ENCODE results near the gene COX7A2. TPM values are rescaled to one million over a fixed set of nuclear protein-coding genes. Genes with fewer than 3 reads are reported as not detected.

Gene COX7A2
- total RNA-seq, 1 donor from 2014 or later: 245 TPM

DNA sequence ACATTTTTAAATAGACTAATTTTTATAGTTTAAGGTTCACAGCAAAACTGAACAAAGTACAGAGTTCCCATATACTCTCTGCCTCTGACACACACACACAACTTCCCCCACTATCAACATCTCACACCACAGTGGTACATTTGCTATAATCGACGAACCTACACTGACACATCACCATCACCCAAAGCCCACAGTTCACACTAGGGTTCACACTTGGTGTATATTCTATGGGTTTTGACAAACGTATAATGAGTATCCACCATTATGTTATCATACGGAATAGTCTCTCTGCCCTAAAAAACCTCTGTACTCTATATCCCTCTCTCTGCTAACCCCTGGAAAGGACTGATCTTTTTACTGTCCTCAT is 25.4 kb upstream of the COX7A2 start:
- DNase-seq (ENCODE audit: extremely low read depth, low read depth, low spot score): no peak

DNA sequence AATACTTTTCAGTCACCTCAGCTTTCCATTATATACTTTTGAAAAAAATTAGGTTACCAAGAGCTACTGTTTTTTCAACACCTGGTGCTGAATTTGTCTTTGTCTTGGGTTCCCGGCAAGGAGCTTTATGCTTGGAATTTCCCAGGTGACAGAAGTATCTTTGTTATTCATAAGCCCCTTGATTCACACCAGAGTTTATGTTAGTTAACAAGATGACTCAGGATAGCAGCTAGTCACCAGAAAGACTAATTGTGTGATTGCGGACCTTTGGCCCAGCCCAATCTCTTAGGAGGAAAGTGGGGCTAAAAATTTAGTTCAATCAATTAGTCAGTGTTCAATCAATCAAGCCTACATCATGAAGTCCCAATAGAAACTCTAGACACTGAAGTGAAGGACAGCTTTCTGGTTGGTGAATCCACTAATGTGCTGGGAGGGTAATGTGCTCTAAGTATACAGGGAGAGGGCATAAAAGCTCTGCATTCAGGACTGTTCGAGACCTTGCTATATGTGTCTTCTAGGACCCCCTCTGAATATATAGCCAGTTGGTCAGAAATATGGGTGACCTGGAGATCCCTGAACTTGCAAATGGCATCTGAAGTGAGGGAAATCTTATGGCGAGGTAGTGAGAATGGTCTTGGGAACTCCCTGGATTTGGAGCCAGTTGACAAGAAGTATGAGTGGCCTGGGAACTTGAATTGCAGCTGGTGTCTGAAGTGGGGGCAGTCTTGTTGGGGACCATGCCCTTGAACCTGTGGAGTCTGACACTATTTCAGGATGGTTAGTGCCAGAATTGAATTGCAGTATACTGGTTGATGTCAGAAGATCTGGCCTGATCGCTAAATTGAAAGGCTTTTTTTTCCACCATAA is 24.8 kb upstream of the COX7A2 start:
- no peak for DNase-seq (ENCODE audit: extremely low read depth, low read depth, low spot score)

DNA sequence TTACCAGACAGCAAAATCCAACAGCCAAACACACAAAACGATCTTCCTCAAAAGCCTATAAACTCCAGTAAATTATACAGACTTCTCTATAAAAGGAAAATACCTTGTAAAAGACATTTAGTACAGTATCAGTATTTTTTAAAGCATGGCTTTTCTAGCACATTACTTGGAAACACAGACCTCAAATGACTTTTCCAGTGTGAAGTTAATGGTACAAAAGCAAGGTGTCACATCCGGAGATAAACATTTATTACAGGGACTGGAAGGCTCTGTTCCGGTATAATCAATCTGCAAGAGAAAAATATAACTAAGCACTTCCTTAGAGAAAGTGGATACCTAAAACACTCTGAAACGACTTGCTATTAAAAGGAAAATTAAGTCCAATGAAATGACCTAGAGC is 23.9 kb upstream of the COX7A2 start:
- no peak for DNase-seq (ENCODE audit: extremely low read depth, low read depth, low spot score)

DNA sequence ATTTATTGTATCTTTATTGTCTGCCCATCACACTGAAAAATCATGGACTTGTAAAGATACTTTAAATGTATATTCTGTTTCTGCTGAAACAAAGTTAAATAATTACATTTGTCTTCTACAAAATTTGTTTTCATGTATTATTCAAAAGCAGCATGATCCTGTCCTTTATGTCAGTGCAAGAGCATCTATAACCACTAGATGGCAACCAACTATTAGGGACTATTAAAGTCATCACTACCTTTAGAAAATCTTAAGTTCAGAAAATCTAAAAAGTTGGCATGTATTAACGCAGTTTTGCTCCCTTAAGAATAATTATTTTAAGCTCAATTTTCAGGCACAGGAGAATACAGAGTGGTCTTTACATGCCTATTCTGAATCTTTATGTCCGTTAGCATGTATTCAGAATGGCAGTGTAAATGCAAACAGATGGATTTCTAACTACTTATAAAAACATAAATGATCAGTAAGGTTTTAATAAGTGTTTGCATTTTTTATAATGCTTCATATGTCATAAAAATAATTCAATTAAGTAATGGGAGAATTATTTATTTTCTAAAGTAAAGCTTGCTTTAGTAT is 23.2 kb upstream of the COX7A2 start:
- DNase-seq (ENCODE audit: extremely low read depth, low read depth, low spot score): no peak

DNA sequence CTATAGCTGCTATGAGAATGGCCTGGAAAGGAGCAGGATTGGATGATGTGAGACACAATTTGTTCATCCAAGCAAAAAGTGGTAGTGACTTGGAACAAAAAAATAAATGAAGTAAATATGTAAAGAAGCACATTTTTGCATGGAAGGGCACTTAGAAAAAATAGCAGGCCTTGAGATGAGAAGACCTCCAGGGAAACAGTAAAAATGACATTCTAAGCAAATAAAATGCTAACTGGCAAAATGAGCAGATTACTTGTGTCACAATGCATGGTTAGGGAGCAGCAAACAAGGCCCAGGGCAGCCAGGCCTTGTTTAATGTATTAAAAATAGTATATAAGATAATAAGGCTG is 19.8 kb upstream of the COX7A2 start:
- DNase-seq (ENCODE audit: extremely low read depth, low read depth, low spot score): no peak

DNA sequence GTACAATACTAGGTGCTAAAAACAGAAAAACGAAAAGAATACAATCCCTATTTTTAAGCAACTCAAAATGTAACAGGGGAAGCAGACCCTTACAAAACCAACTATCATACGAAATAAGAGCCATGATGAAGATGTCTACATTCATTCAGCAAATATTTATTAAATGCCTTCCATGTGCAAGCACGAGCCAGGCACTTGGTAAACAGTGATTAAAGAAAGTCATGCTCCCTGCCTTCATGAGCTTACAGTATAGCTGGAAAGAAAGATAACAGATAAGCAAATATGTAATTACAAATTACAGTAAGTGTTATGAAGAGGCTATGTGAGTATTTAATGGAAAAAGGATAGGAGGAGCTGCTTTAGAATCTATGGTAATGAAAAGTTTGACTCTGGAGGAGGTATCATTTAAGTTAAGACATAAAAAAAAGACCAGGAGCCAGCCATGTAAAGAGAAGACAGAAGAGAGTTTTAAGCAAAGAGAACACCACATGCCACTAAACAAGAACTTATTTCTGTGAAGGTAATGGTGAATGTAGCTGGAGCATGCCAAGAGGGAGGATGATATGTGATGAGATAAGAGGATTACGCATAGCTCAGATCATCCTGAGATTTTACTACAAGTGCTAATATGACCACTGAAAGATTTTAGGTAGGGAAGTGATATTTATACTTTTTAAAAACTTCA is 19.3 kb upstream of the COX7A2 start:
- no peak for DNase-seq (ENCODE audit: extremely low read depth, low read depth, low spot score)

DNA sequence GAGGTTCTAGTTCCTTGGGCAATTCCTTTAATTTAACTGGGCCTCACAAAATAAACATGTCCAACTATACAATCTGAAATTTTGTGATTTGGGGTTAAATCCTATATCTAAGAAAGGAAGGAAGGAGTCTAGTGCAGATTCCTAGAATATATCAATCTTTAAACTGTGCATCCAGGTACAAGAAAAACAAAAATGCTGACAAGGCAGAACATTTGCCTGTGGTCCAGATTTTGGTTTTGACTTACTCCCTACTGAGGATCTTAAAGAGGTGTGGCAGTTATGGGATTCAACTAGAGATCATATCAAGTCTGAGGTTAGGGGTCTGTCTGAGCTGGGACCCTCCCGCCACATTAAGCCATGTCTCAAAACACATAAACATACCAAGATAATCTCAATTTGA is 17.7 kb upstream of the COX7A2 start:
- no peak for DNase-seq (ENCODE audit: extremely low read depth, low read depth, low spot score)

DNA sequence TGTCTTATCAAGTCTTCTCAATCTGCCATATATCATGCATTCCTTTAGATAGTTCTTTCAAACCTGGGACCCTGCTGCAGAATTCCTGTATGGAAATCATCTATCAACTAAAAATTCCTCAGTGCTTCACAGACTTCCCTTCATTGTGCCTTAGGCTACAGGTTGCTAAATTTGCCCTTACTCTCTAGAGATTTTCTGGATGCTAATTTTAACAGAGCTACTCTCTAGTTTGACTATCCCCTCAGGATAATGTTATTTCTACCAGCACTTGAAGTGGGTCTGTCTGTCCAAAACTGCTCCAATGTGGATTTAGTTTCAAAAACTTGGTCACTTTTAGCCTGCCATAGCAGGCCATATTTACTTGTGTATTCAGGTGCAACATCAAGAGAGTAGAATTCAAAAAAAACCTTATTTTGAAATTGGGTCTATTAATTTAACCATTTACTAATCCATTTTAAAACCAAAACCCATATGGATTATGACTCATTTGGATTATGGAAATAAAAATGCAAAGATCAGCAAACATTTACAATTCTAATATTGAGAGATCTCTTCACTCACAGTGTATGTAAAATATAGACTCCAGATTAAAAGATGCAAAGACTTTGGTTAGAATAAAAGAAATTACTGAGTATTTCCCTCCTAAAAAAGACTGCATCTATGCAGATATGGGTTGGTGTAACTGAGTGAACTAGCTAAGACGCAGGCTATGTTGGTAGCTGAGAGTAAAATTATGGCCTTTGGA is 13.9 kb upstream of the COX7A2 start:
- no peak for DNase-seq (ENCODE audit: extremely low read depth, low read depth, low spot score)

DNA sequence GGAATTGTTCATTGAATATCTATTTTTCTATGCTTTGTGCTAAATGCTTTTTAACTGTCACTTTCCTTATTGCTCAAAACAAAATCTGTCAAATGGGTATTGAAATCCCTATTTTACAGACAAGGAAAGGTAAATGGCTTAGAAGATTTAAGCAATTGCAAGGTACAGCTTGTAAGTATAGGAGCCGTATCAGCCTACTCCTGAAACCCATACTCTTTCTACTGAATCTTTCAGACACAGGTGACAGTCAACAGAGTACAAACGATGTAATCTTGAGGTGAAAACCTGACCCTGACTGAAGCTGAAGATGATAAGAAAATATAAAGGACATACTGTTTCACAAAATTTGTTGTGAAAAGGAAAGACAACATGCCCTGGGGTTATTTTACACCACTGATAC is 7.0 kb upstream of the COX7A2 start:
- no peak for DNase-seq (ENCODE audit: extremely low read depth, low read depth, low spot score)

DNA sequence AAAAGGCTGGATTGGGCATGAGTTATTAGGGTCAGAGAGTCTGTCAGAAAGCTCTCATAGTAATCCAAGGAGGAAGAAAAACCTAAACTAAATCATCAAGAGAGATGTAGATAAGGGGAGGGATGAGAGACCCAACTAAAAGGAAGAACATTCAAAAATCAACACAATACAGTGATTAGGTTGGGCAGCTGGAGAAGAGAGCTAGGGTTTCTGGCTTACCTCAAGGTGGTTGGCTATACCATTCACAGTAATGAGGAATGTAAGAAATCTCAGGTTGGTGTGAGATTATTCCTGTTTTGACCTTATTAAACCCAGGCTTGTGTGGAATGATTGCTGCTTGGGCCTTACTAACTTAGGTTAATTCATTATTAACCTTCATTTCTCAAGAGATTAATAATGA is 6.2 kb upstream of the COX7A2 start:
- no peak for DNase-seq (ENCODE audit: extremely low read depth, low read depth, low spot score)

DNA sequence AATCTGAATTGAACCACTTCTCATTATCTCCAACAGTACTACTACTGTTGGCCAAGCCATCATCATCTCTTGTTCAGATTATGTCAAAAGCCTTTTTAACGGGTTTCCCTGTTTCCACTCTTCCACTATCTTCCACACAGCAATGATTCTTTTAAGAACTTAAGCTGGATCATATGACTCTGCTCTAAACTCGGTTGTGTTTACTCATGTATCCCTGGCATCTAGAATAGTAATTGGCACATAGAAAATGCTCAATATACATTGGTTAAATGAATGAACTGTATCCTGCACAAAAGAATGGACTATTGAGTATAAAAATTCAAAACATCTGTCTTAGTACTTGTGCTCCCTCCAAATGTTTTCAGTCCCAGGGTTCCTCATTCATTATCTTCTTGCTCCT is 2.8 kb upstream of the COX7A2 start:
- no peak for DNase-seq (ENCODE audit: extremely low read depth, low read depth, low spot score)

DNA sequence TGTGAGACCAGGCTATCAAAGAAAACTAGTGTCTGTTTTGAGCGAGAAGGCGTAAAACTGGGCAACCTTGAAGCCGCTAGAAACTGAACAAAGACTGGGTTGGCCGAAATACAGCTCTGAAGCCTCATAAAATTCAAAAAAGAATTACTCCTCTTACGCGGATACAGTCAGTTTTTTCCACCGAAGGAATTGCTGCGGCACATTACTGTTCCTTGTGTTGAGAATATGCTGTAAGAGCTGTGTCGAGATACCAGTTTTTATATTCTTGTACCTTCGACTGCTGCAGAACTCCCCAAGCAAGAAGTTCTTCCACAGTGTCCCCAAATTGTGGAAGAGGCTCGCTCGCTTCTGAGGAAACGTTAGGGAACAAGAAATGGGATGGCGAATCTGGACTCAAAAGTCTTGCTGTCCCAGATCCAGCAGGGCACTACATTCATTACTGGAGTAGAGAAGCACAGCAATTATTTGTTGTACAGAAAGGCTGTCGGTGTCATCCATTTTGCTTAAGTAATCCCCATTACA is 523 bp upstream of the COX7A2 start:
- DNase-seq (ENCODE audit: extremely low read depth, low read depth, low spot score): no peak

DNA sequence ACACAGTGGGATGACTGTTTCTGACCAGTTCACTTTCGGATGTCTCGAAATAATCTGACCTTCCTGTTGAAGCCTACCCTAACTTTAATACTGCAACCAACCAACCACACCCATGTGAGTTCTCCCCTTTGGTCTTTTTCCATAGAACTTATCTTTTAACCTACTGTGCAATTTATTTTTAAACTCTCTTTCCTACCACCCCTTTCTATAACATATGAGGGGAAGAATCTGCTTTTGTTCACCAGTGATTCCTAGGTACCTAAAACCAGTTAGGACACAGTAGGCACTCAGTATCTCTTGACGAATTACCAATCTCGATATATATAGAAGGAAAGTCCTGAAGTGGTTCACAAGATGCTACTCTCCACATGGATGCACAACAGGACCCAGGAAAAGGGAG is 7.0 kb downstream of the COX7A2 start:
- no peak for DNase-seq (ENCODE audit: extremely low read depth, low read depth, low spot score)

DNA sequence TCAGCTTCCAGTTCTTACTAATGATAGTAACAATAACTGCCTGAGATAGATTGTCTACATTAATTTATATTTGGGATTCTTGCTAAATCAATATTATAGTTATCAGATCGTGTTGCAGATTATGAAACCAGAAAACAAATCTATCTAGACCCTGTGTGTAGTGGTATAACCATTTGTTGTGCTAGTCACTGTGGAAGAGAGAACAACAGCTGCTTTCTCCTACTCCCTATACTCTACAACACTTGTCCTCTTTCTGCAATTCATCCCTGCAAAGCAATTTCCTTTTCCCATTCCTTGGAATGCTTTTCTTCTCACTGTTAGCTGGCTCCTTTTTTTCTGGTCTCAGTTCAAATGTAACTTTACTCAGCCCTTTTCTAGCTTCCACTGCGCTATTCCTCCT is 8.3 kb downstream of the COX7A2 start:
- DNase-seq (ENCODE audit: extremely low read depth, low read depth, low spot score): no peak

DNA sequence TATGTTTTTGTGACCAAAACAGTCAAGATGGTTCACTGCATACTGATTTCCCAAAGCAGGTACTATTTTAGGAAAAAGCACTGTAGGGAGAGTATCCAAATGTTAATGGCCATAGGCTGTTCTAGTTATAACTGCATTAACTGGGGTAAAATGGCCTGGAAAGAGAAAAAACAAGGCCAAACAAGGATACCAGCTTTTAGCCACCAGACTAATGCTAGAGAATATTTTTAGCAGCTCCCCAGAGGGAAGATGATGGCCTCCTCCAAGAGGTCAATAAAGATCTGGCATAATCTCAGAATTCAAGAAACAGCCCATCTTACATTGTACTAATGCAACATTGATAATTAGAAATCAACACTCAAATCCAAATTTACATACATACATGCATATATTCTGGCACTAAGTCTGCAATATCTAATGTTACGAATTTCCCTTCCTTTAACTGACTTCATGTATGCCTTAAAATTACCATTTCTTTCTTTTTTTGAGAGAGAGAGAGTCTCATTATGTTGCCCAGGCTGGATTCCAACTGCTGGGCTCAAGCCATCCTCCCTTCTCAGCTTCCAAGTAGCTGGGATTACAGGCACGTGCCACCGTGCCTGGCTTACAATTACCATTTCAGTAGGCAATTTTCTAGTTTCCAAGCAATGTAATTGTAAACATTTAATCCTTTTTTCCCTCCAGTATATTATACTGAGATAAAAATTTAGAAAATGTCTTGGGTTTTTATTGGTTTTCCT is 9.3 kb downstream of the COX7A2 start:
- no peak for DNase-seq (ENCODE audit: extremely low read depth, low read depth, low spot score)

DNA sequence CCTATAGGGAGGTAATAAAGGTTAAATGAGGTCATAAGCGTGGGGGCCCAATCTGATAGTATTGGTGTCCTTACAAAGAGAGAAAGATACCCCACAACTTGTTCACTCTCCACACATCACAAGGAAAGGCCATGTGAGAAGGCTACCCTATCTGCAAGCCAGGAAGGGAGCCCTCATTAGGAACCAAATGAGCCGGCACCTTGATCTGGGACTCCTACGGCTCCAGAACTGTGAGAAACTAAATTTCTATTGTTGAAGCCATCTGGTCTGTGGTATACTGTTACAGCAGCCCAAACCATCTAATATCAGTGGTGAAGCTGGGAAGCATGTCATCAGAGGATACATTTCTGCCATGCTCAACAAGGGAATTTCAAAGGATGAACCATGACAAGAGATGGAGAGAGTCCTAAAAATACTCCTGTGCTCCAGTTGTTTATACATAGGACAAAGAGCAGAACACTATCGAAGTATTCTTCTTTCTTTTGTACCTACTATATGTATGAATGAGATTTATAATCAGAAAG is 10.4 kb downstream of the COX7A2 start:
- DNase-seq (ENCODE audit: extremely low read depth, low read depth, low spot score): no peak

DNA sequence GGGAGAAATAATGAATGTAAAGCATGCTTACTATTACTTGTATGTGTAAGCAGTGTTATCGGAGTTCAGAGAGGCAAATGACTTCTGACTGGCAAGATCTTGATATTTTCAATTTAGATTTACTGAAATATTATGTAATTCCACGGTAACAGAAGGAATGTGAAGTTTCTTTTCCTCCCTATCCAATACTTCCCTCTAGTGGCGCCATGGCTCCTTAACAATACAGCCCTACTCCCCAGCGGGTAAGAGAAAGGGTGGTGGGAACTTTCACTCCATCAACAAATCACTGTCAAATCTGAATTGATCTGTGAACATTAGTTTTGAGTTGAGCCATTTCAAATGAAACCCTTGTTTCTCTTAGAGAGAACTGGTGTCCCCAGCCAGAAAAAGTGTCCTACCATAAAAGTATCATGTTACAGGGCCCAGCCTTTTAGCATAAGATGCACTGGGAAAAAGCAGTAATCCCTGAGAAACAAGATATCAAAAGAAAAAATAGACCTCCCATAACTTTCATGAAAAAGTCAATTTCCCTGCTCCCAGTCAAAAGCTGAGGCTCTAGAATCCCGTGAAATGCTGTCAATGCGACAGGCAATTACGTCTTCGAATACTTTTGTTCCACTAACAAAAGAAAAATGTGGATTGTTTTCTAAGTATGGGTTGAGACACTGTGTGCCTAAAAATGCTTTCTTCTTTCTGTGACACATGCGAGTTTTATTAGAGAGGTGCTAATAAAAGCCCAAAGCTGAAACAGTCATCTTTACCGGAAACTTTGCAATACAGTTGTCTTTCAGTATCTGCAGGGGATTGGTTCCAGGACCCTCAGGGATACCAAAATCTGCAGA is 12.9 kb downstream of the COX7A2 start:
- DNase-seq (ENCODE audit: extremely low read depth, low read depth, low spot score): no peak

DNA sequence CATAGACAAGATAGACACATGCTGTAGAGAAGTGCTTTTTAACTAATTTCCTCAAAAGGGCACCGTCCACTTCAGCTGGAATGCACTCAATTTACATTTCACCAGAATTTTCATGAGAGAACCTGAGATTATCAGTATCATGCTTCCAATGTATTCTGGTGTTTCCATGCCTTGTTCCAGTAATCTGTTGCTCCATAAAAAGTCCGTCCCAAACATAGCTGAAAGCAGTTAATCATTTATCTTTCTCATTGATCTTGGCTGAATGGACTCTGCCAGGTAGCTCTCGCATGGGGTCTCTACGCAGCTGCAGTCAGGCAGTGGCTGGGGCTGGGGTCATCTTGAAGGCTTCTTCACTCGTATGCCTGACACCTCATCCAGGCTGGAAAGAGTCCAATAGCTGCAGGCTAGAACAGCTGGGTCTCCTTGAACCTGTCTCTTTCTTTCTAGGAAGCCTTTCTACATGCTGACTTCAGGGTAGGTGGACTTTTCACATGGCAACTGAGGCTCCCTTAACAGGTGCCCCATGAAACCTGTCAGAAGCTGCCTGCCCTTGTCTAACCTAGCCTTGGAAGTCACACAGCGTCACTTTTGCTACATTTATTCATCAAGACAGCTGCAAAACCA is 19.2 kb downstream of the COX7A2 start:
- DNase-seq (ENCODE audit: extremely low read depth, low read depth, low spot score): no peak

DNA sequence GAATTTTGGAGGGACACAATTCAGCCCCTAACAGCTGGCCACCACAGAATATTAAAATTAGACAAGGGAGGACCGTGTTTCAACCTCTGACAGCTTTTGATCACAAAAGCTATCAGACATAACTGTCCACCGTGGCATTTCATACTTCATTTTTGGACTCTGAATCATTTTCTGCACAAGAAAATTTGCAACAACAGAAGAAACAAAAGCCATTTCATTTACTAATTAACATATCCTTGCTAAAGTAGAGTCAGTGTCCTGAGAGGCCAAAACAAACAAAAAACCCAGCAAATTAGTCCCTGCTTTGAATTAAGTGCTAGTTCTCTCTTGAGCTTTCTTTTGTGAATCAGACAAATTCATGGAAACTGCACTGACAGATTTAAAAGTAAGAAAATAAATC is 20.2 kb downstream of the COX7A2 start:
- DNase-seq (ENCODE audit: extremely low read depth, low read depth, low spot score): no peak
